ENCODE data around the gene SST.

GRCh38 chr3:187646906-187647660, 23.1 kb downstream of the SST start:
- TF ChIP-seq CTCF (IDR thresholded peaks at IDR 0.05) (no peak), POLR2A (IDR thresholded peaks at IDR 0.05) (no peak), EP300 (IDR thresholded peaks at IDR 0.05) (no peak), POLR2AphosphoS5 (IDR thresholded peaks at IDR 0.05) (no peak)

Measured in stomach (tissue), 4 donors.